D341Med (cell line): ENCODE measurements around the gene DAW1.

ENCODE experiments used
- DNase-seq: peaks from one replicate; pipeline ENCODE4 v3.0.0; 2012; ENCODE audit warnings: low spot score

DAW1 gene

DNA sequence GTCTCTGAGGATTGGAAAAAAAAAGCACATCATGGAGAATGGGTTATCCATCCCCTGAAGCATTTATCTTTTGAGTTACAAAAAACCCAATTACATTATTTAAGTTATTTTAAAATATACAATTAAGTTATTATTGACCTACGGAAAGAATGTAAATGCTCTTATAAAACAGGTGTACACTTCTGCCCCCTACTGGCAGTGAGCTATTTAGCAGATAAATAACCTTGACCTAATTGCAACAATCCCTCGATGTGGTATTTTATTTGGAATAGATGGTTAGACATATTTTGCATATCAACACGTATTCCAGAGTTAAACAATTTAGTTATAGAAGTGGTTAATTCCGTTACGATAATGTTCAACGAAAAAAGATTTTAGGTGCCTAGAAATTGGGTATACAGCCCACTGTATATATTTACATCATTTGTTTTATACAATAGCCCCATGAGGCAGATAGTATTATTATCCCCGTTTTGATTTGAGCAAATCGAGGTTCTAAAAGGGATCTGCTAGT is 9.1 kb upstream of the DAW1 start:
- no peak for DNase-seq

DNA sequence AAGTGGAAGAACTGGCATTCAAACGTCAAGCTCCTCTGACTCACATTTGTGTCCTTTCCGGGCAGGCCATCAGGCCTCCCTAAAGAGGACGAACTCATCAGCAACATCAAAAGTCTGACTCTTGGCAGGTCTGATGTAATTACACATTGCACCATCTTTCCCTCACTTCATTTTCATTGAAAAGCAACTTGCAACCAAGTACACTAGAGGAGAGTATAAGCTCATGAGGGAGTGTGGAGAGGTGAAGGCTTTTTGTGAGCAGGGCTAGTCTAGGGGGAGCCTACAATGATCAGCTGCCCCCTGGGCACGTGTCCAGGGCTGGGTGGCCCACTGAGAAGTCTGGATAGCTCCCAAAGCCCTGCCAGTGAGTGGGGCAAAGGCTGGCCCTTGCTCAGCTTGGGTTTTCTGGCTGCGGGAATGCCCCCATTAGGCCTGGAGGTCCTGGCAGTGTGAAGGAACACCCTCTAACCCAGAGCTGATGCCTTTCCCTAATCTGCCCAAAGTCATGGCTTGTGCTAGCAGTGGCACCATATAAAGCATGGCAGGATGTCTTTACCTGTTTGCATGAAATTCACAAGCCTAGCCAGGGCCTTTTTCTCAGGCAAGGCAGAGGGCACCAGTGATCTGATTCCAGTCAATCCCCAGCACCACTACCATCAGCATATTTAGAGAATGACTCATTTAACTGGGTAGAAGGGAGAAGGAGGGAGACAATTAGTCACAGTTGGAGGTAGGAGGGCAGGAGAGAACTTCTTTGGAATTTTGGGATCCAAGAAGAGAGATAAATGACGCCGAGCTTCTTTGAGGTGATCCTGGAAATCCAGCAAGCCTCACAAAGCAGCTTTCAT is 8.5 kb upstream of the DAW1 start:
- DNase-seq = no peak

GRCh38 chr2:227864161-227864756 is 7.2 kb upstream of the DAW1 start:
- DNase-seq = no peak

DNA sequence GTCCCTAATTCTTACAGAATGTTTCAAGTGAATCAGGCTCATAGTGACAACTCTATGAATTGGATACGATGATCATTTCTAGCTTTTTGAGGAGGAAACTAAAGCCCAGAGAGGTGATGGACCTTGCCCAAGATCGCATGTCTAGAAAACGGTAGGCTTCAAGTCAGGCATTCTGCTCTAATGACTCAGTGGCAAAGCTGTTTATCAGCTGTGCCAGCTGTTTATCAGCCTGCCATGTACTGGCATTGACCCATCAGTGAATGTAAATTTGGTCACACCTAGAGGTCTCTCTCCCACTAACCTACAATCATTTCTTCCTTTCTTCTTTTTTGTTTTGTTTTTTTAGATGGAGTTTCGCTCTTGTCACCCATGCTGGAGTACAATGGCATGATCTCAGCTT is 6.1 kb upstream of the DAW1 start:
- no peak for DNase-seq

GRCh38 chr2:227867386-227867785 is 4.0 kb upstream of the DAW1 start:
- DNase-seq = no peak

- DNase-seq = no peak
Measured at GRCh38 chr2:227870710-227871374, 589 bp upstream of the DAW1 start.

- DNase-seq = no peak
Measured at GRCh38 chr2:227872676-227873075, 1.2 kb downstream of the DAW1 start.

DNA sequence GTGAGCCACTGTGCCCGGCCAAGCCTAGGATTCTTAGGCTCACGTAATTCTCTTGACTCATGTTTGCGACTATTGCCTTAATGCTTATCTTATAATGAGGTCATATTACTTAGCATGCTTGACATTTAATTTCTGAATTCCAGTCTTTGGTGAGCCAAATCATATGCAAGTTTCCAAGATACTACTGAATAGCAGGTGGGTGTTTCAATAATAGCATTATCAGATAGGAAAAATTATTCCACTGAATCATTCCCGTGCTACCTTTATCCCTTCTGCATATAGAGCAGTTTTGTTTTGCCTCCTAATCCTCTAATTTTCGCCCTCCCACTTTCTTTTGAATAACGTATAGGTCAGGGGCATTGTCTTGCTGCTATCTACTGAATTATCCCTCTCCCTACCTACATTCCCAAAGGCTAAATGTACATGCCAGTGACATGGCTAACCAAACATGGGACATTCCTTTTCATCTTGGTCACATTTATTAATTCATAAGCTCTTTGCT is 4.9 kb downstream of the DAW1 start:
- no peak for DNase-seq

DNA sequence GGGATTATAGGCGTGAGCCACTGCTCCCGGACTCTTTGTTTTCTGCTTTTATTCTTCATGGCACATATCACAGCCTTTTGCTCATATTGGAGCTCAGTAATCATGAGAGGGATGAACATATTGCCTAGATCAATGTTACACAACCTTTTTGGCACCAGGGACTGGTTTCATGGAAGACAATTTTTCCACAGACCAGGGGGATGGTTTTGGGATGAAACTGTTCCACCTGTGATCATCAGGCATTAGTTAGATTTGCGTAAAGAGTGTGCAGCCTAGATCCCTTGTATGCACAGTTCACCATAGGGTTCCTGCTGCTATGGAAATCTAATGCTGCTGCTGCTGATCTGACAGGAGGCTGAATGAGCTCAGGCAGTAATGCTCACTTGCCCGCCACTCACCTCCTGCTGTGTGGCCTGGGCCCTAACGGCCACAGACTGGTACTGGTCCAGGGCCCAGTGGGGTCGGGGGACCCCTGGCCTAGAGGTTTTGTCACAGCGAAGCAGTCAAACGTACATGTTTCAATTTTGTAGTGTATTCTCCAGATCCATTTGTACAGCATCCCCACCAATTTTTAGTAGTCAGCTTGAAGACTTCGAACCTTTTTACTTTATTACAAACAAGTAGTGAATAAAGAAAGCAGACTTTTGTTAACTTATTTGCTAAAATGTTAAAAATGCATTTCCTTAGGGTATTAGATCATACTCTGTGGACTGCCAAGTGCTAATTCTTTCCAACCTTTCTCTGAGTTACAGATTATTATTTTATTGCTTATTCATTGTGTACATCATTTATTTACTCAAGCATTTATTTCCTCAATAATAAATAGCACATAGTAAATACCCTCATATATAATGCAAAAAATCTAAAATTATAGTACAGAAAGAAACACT is 6.2 kb downstream of the DAW1 start:
- DNase-seq = no peak

DNA sequence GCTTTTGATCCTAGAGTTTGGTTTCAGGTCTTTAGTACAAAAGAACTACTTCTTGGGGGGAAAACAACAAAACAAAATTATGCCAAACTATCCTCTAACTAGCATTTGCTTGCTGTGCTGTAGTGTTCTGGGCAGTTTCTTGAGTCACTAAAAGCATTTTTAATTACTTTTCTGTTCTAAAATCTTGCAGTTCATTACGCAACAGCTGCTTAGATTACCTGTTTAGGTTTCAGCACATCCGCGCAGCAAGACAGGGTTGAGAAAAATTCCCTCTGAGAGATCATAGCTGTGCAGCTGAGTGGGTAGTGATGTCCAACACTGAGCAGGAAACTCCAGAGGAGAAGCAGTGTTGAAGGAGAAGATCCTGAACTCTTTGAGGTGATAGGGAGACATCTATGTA is 9.0 kb downstream of the DAW1 start:
- no peak for DNase-seq

DNA sequence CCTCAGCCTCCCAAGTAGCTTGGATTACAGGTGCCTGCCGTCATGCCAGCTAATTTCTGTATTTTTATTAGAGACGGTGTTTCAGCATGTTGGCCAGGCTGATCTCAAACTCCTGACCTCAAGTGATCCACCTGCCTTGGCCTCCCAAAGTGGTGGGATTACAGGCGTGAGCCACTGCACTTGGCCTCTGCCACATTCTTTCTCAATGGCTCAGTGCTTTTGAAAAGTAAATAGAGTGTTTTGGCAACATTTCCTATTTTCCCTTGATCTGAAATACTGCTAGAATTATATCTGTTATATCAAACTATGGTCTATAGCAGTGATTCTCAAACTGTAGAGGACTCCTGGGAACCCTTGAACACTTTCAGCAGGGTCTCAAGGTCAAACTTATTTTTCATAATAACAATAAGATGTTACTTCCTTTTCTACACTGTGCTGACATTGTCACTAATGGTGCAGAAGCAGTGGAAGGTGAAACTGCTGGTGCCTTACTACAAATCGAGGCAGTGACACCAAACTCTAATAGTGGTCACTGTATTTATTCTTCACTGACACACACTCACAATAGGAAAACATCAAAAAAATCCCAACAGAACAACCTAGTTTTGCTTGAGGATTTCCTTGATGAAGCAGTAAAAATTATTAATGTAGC is 10.6 kb downstream of the DAW1 start:
- no peak for DNase-seq

- DNase-seq = peak; percentile 74
Measured at GRCh38 chr2:227884511-227884947, 13.1 kb downstream of the DAW1 start.

DNA sequence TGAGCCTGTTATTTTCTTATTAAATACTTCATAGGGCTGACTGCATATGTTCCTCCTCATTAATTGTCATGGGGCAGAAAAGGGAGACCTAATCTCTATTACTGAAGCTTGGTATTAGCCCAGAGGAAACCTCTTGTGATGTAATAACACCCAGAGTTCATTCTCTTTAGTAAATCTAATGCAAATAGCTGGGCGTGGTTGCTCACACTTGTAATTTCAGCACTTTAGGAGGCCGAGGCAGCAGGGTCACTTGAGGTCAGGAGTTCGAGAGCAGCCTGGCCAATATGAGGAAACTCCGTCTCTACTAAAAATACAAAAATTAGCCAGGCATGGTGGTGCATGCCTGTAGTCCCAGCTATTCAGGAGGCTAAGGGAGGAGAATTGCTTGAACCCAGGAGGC is 14.7 kb downstream of the DAW1 start:
- DNase-seq = no peak

DNA sequence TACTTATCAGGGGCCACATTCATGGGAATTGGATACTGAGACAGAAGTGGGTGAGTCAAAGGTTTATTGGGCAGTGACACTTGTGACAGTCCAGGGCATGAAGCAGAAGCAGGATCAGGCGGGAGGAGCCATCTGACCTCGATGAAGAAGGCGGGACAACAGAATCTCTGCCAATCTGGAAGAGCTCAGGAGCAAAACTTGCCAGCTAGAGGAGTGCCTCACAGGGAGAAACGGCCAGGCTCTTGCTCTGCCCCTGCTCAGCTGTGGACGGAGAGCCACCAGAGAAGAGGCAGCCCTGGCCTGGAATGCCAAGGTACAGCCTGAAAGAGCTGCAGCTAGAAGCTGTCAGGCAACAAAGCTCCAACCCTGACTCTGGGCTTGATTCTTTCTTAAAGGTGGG is 16.9 kb downstream of the DAW1 start:
- DNase-seq = no peak

- DNase-seq = no peak
Measured at GRCh38 chr2:227889336-227889735, 17.9 kb downstream of the DAW1 start.

GRCh38 chr2:227890495-227891079 is 19.2 kb downstream of the DAW1 start:
- DNase-seq = no peak

GRCh38 chr2:227891673-227892072 is 20.2 kb downstream of the DAW1 start:
- no peak for DNase-seq

- DNase-seq = no peak
Measured at GRCh38 chr2:227903381-227903780, 31.9 kb downstream of the DAW1 start.

GRCh38 chr2:227906991-227907390 is 35.6 kb downstream of the DAW1 start:
- no peak for DNase-seq

GRCh38 chr2:227908266-227909054 is 37.0 kb downstream of the DAW1 start:
- no peak for DNase-seq
